OCI-LY3 (cell line): ENCODE data around the gene NUP88.

ENCODE experiments used
- H2AFZ ChIP-seq: fragments of 200-600, 300-600 bp; shearing (Covaris generic); 2 replicates; pipeline ENCODE4 v1.6.0; 2014; ENCODE audit warnings: antibody characterized with exemption, low read depth, low read length
- H3K27ac ChIP-seq: fragments of 200-600, 300-600 bp; sonication (generic); 2 replicates; pipeline ENCODE4 v1.5.1; 2014; ENCODE audit warnings: mild to moderate bottlenecking, low read length, moderate library complexity, mixed read lengths
- H3K27me3 ChIP-seq: fragments of 200-600, 300-600 bp; sonication (generic); 2 replicates; pipeline ENCODE4 v1.6.1; 2014; ENCODE audit warnings: low read depth, low read length, mixed read lengths
- H3K36me3 ChIP-seq: fragments of 200-600, 300-600 bp; sonication (generic); replicated peaks from 2 replicates; pipeline ENCODE3; 2014; ENCODE audit warnings: low read depth, low read length, mixed read lengths
- H3K4me1 ChIP-seq: fragments of 300-600, 200-600 bp; sonication (generic); 2 replicates; pipeline ENCODE4 v1.6.1; 2014; ENCODE audit warnings: low read length, mixed read lengths
- H3K4me2 ChIP-seq: fragments of 200-600, 300-600 bp; sonication (generic); 2 replicates; pipeline ENCODE4 v1.6.1; 2014; ENCODE audit warnings: low read length, mixed read lengths
- H3K4me3 ChIP-seq: fragments of 300-600, 200-600 bp; sonication (generic); 2 replicates; pipeline ENCODE4 v1.5.1; 2014; ENCODE audit warnings: antibody characterized with exemption, mild to moderate bottlenecking, low read length, moderate library complexity
- H3K79me2 ChIP-seq: fragments of 300-600, 200-600 bp; shearing (Covaris generic); 2 replicates; pipeline ENCODE4 v1.6.1; 2014; ENCODE audit warnings: mild to moderate bottlenecking, low read length, mixed read lengths
- H3K9ac ChIP-seq: fragments of 300-600, 200-600 bp; shearing (Covaris generic); 2 replicates; pipeline ENCODE4 v1.6.0; 2014; ENCODE audit warnings: mild to moderate bottlenecking, low read length, moderate library complexity
- H3K9me3 ChIP-seq: fragments of 200-600, 300-600 bp; shearing (Covaris generic); 2 replicates; pipeline ENCODE4 v1.6.1; 2014; ENCODE audit warnings: low read length, mixed read lengths; ENCODE audit not compliant: insufficient read depth
- H4K20me1 ChIP-seq: fragments of 200-600, 300-600 bp; sonication (generic); 2 replicates; pipeline ENCODE4 v1.6.1; 2016; ENCODE audit warnings: low read length, mixed read lengths; ENCODE audit not compliant: insufficient read depth
- CTCF ChIP-seq: fragments of 200-600, 300-600 bp; sonication (generic); IDR thresholded peaks from 2 replicates; pipeline ENCODE4 v1.5.1; 2014; ENCODE audit warnings: antibody characterized with exemption, low read length, low read depth
- EZH2phosphoT487 ChIP-seq: fragments of 200-600 bp; shearing (Covaris generic); IDR thresholded peaks from 2 replicates; pipeline ENCODE4 v1.6.1; 2018; ENCODE audit warnings: antibody characterized with exemption, mixed run types, low read depth

Gene NUP88

GRCh38 chr17:5396612-5397011 lies 22.9 kb downstream of the NUP88 start:
- TF ChIP-seq EZH2phosphoT487 (no peak), CTCF (no peak)
- H3K36me3 ChIP-seq = peaks cover 54% of the 10 kb centered on the region

GRCh38 chr17:5391678-5392077 lies 27.8 kb downstream of the NUP88 start:
- H3K27me3 ChIP-seq = no peaks in the 10 kb centered on the region
- H3K36me3 ChIP-seq = peaks cover 56% of the 10 kb centered on the region
- H4K20me1 ChIP-seq = no peaks in the 10 kb centered on the region
- TF ChIP-seq CTCF = no peak
- TF ChIP-seq EZH2phosphoT487 = no peak
- no peak overlapping the region for H3K9ac ChIP-seq
- H3K79me2 ChIP-seq = no peaks in the 10 kb centered on the region
- H3K4me3 ChIP-seq = no peak overlapping the region
- H3K4me2 ChIP-seq = no peak overlapping the region
- H3K9me3 ChIP-seq = no peaks in the 10 kb centered on the region
- H3K4me1 ChIP-seq = no peaks in the 10 kb centered on the region
- H2AFZ ChIP-seq = no peak overlapping the region
- no peak overlapping the region for H3K27ac ChIP-seq

More at GRCh38 chr17:5396612-5397011, 22.9 kb downstream of the NUP88 start:
- Histone ChIP-seq H3K4me3 (no peak overlapping the region), H3K27me3 (no peaks in the 10 kb centered on the region), H3K79me2 (no peaks in the 10 kb centered on the region), H2AFZ (no peak overlapping the region), H3K9ac (no peak overlapping the region), H3K4me1 (no peaks in the 10 kb centered on the region), H4K20me1 (no peaks in the 10 kb centered on the region), H3K27ac (no peak overlapping the region), H3K4me2 (no peak overlapping the region), H3K9me3 (no peaks in the 10 kb centered on the region)

GRCh38 chr17:5381542-5381941 lies 37.9 kb downstream of the NUP88 start:
- H3K4me1 ChIP-seq = no peaks in the 10 kb centered on the region
- H3K79me2 ChIP-seq = no peaks in the 10 kb centered on the region
- no peaks in the 10 kb centered on the region for H3K27me3 ChIP-seq
- H3K9ac ChIP-seq = no peak overlapping the region
- H3K9me3 ChIP-seq = no peaks in the 10 kb centered on the region
- no peak overlapping the region for H3K27ac ChIP-seq
- no peak overlapping the region for H2AFZ ChIP-seq
- no peaks in the 10 kb centered on the region for H4K20me1 ChIP-seq
- no peak overlapping the region for H3K4me2 ChIP-seq
- H3K36me3 ChIP-seq = peaks cover 73% of the 10 kb centered on the region
- H3K4me3 ChIP-seq = no peak overlapping the region
- TF ChIP-seq EZH2phosphoT487 (no peak), CTCF (no peak)

- Histone ChIP-seq H3K36me3 (peaks cover 64% of the 10 kb centered on the region), H2AFZ (no peak overlapping the region), H3K79me2 (no peaks in the 10 kb centered on the region), H3K27me3 (no peaks in the 10 kb centered on the region), H3K4me1 (no peaks in the 10 kb centered on the region), H3K9ac (no peak overlapping the region), H3K4me2 (no peak overlapping the region), H3K4me3 (no peak overlapping the region), H3K27ac (no peak overlapping the region), H4K20me1 (no peaks in the 10 kb centered on the region), H3K9me3 (no peaks in the 10 kb centered on the region)
- TF ChIP-seq CTCF (no peak), EZH2phosphoT487 (no peak)
These were observed 38.8 kb downstream of the NUP88 start for GRCh38 chr17:5380491-5381135.
